GM23338 (cell line): ENCODE data around the gene XPR1.

Source experiments
- CREB1 ChIP-seq: fragments of 250-450 bp; sonication (Bioruptor Pico); IDR thresholded peaks from 2 replicates; pipeline ENCODE4 v1.5.0; 2020; ENCODE audit warnings: low read depth, mild to moderate bottlenecking, moderate library complexity
- EZH2 ChIP-seq: fragments of 200-600 bp; sonication (generic); IDR thresholded peaks from one replicate; pipeline ENCODE4 v1.8.0; 2017; ENCODE audit warnings: antibody characterized with exemption, mild to moderate bottlenecking, low read depth; ENCODE audit not compliant: unreplicated experiment
- POLR2AphosphoS5 ChIP-seq: IDR thresholded peaks from 2 replicates; pipeline ENCODE4 v1.6.1; 2016; ENCODE audit warnings: antibody characterized with exemption, low read depth
- TF ChIP-seq, protein P1 (sequence below): IDR thresholded peaks from one replicate; pipeline ENCODE4 v1.6.1; 2018; ENCODE audit warnings: antibody characterized with exemption; ENCODE audit not compliant: unreplicated experiment
- TF ChIP-seq, protein P2 (sequence below), 2 experiments: fragments of 200-600 bp in 1 of 2; sonication (generic) in 1 of 2; conservative IDR thresholded peaks; 2 replicates each; pipeline versions ENCODE4 v1.5.1 to v1.6.1; 2016 to 2017; ENCODE audit warnings: antibody characterized with exemption in 2 of 2, low read depth in 2 of 2, mild to moderate bottlenecking in 2 of 2, moderate library complexity in 1 of 2

DNA sequence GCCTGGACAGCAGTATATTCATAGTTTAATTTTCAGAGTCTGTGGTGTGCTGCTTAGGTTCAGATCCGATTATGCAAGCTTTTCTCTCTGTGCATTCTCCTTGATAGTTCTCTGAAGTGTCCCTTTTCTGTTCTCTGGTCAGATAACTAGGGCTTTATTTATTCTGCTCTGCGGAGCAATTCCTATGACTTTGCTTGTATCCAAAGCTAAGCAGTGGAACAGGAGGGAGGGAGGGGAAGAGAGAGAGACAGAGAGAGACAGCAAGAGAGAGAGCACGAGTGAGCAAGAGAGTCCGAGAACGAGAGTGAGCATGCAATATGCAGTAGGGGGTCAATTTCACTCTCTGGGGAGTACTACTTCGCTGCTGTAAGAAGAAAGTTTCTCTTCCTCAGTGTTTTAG is 113.3 kb downstream of the XPR1 start:
- TF ChIP-seq POLR2AphosphoS5 (no peak), EZH2 (no peak), CREB1 (CRISPR knock-in tag) (no peak)
- TF ChIP-seq, protein P1, sequence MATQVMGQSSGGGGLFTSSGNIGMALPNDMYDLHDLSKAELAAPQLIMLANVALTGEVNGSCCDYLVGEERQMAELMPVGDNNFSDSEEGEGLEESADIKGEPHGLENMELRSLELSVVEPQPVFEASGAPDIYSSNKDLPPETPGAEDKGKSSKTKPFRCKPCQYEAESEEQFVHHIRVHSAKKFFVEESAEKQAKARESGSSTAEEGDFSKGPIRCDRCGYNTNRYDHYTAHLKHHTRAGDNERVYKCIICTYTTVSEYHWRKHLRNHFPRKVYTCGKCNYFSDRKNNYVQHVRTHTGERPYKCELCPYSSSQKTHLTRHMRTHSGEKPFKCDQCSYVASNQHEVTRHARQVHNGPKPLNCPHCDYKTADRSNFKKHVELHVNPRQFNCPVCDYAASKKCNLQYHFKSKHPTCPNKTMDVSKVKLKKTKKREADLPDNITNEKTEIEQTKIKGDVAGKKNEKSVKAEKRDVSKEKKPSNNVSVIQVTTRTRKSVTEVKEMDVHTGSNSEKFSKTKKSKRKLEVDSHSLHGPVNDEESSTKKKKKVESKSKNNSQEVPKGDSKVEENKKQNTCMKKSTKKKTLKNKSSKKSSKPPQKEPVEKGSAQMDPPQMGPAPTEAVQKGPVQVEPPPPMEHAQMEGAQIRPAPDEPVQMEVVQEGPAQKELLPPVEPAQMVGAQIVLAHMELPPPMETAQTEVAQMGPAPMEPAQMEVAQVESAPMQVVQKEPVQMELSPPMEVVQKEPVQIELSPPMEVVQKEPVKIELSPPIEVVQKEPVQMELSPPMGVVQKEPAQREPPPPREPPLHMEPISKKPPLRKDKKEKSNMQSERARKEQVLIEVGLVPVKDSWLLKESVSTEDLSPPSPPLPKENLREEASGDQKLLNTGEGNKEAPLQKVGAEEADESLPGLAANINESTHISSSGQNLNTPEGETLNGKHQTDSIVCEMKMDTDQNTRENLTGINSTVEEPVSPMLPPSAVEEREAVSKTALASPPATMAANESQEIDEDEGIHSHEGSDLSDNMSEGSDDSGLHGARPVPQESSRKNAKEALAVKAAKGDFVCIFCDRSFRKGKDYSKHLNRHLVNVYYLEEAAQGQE, result no peak
- TF ChIP-seq, protein P2, sequence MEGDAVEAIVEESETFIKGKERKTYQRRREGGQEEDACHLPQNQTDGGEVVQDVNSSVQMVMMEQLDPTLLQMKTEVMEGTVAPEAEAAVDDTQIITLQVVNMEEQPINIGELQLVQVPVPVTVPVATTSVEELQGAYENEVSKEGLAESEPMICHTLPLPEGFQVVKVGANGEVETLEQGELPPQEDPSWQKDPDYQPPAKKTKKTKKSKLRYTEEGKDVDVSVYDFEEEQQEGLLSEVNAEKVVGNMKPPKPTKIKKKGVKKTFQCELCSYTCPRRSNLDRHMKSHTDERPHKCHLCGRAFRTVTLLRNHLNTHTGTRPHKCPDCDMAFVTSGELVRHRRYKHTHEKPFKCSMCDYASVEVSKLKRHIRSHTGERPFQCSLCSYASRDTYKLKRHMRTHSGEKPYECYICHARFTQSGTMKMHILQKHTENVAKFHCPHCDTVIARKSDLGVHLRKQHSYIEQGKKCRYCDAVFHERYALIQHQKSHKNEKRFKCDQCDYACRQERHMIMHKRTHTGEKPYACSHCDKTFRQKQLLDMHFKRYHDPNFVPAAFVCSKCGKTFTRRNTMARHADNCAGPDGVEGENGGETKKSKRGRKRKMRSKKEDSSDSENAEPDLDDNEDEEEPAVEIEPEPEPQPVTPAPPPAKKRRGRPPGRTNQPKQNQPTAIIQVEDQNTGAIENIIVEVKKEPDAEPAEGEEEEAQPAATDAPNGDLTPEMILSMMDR (conservative IDR thresholded peaks at IDR 0.05; ENCODE audit: low read depth in 2 of 2), result no peak
